Astrocyte (in vitro differentiated cells and primary cell): Measurements from ENCODE around the gene TNFRSF1A. TPM values are rescaled to one million over a fixed set of nuclear protein-coding genes. Genes with fewer than 3 reads are reported as not detected.

Experiments
- DNase-seq: peaks from one replicate; pipeline ENCODE4 v3.0.0-alpha.2; 2010; ENCODE audit warnings: low read depth
- FAIRE-seq: peaks from 2 replicates; lab custom pipeline; 2011; peaks lifted over from hg19 to GRCh38; lab: Jason Lieb, UNC
- H2AFZ ChIP-seq: 2 replicates; pipeline ENCODE4 v1.6.0; 2012; ENCODE audit warnings: low read depth, low read length, inconsistent platforms
- H3K27ac ChIP-seq: 2 replicates; pipeline ENCODE4 v1.5.1; 2011; ENCODE audit warnings: low read depth, low read length, inconsistent platforms
- H3K27me3 ChIP-seq: 2 replicates; pipeline ENCODE4 v1.6.0; 2011; ENCODE audit warnings: low read length, inconsistent platforms; ENCODE audit not compliant: insufficient read depth
- H3K36me3 ChIP-seq: 2 replicates; pipeline ENCODE4 v1.5.1; 2011; ENCODE audit warnings: low read length, inconsistent platforms; ENCODE audit not compliant: insufficient read depth
- H3K4me1 ChIP-seq: 2 replicates; pipeline ENCODE4 v1.5.1; 2011; ENCODE audit warnings: low read length, inconsistent platforms; ENCODE audit not compliant: insufficient read depth
- H3K4me2 ChIP-seq: 2 replicates; pipeline ENCODE4 v1.6.0; 2012; ENCODE audit warnings: low read length, inconsistent platforms
- H3K4me3 ChIP-seq: 2 replicates; pipeline ENCODE4 v1.5.1; 2011; ENCODE audit warnings: low read depth, mild to moderate bottlenecking, low read length, inconsistent platforms; ENCODE audit not compliant: insufficient read depth
- H3K79me2 ChIP-seq: 2 replicates; pipeline ENCODE4 v1.6.0; 2012; ENCODE audit warnings: mild to moderate bottlenecking, low read length, inconsistent platforms; ENCODE audit not compliant: insufficient read depth
- H3K9ac ChIP-seq: 2 replicates; pipeline ENCODE4 v1.6.0; 2012; ENCODE audit warnings: mild to moderate bottlenecking, low read length, inconsistent platforms
- H3K9me3 ChIP-seq: 2 replicates; pipeline ENCODE4 v1.5.1; 2012; ENCODE audit warnings: low read depth, mild to moderate bottlenecking, low read length, inconsistent platforms; ENCODE audit not compliant: insufficient read depth
- H4K20me1 ChIP-seq: 2 replicates; pipeline ENCODE4 v1.6.0; 2012; ENCODE audit warnings: low read length, inconsistent platforms; ENCODE audit not compliant: insufficient read depth
- H3K27ac Mint-ChIP-seq: one replicate; pipeline ENCODE4 v1.8.0; 2021; ENCODE audit warnings: mild to moderate bottlenecking, mixed read lengths; ENCODE audit not compliant: unreplicated experiment
- H3K27me3 Mint-ChIP-seq: one replicate; pipeline ENCODE4 v1.8.0; 2021; ENCODE audit warnings: low read depth, mixed read lengths; ENCODE audit not compliant: unreplicated experiment
- H3K36me3 Mint-ChIP-seq: one replicate; pipeline ENCODE4 v1.8.0; 2021; ENCODE audit warnings: low read depth, mixed read lengths; ENCODE audit not compliant: unreplicated experiment
- H3K4me1 Mint-ChIP-seq: one replicate; pipeline ENCODE4 v1.8.0; 2021; ENCODE audit warnings: low read depth, mixed read lengths; ENCODE audit not compliant: unreplicated experiment
- H3K4me3 Mint-ChIP-seq: one replicate; pipeline ENCODE4 v1.8.0; 2021; ENCODE audit warnings: mild to moderate bottlenecking, moderate library complexity, mixed read lengths; ENCODE audit not compliant: unreplicated experiment
- H3K9me3 Mint-ChIP-seq: one replicate; pipeline ENCODE4 v1.8.0; 2021; ENCODE audit warnings: mild to moderate bottlenecking, mixed read lengths; ENCODE audit not compliant: unreplicated experiment
- CTCF ChIP-seq: IDR thresholded peaks from 2 replicates; pipeline ENCODE4 v1.5.1; 2011; ENCODE audit warnings: low read depth, mild to moderate bottlenecking, inconsistent platforms, low read length, moderate library complexity; ENCODE audit not compliant: insufficient read depth
- EZH2 ChIP-seq: IDR thresholded peaks from 2 replicates; pipeline ENCODE4 v1.6.1; 2012; ENCODE audit warnings: mild to moderate bottlenecking, low read length, inconsistent platforms; ENCODE audit not compliant: insufficient read depth
- total RNA-seq: library from RNA; stranded (reverse); gene quantifications from 2 replicates; pipeline ENCODE4 v1.2.1, GENCODE V29; 2021

The TNFRSF1A gene
- total RNA-seq, 1 donor from 2014 or later: 118 TPM

DNA sequence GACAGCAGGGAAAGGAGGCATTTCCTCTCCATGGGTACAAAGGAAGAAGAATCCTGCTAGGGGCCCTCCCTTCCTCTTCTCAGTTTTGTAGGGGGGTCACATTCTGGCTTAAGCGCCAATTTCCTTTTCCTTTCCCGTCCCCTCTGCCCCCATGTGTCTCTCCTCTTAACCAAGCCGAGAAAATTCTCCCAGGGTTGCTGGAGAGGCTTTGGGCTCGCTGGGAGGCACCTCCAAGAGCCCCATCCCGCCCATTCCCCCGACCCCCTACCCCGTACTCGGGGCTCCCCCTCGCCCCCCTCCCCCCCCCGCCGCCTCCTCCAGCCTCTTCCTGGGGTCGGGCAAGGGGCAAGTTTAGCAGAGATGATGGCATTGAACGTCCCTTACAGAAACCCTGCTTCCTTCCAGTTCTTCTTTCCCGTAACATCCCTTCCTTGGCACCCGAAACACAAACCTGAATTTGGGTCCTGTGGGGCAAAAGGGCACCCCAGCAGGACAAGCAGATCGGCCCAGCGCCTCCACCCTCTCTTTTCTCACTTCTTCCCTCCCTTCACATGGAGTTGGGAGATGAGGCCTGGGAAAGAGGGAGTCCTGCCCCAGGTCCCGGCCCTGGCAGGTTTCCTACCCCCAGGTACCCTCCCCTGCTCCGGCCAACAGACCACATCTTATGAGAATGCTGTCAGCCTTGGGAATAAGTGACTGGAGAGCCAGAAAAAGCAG lies 17.7 kb downstream of the TNFRSF1A start:
- Histone ChIP-seq H3K27me3 (no peaks in the 10 kb centered on the region), H3K4me1 (peaks cover 19% of the 10 kb centered on the region), H3K79me2 (no peaks in the 10 kb centered on the region), H3K4me2 (peak overlapping the region; percentile 67), H3K9ac (peak overlapping the region; percentile 69), H2AFZ (no peak overlapping the region), H4K20me1 (peaks cover 22% of the 10 kb centered on the region), H3K9me3 (no peaks in the 10 kb centered on the region), H3K27ac (peak overlapping the region; percentile 73), H3K36me3 (peaks cover 11% of the 10 kb centered on the region), H3K4me3 (no peak overlapping the region)
- no peak for TF ChIP-seq CTCF
- no peak for TF ChIP-seq EZH2
- H3K27ac Mint-ChIP-seq: peak overlapping the region; percentile 87
- no peaks in the 10 kb centered on the region for H3K9me3 Mint-ChIP-seq
- H3K4me1 Mint-ChIP-seq: peaks cover 32% of the 10 kb centered on the region
- DNase-seq (no peak), FAIRE-seq (no peak)
- H3K27me3 Mint-ChIP-seq: peaks cover 3% of the 10 kb centered on the region
- peaks cover 17% of the 10 kb centered on the region for H3K36me3 Mint-ChIP-seq
- peak overlapping the region; percentile 54 for H3K4me3 Mint-ChIP-seq

DNA sequence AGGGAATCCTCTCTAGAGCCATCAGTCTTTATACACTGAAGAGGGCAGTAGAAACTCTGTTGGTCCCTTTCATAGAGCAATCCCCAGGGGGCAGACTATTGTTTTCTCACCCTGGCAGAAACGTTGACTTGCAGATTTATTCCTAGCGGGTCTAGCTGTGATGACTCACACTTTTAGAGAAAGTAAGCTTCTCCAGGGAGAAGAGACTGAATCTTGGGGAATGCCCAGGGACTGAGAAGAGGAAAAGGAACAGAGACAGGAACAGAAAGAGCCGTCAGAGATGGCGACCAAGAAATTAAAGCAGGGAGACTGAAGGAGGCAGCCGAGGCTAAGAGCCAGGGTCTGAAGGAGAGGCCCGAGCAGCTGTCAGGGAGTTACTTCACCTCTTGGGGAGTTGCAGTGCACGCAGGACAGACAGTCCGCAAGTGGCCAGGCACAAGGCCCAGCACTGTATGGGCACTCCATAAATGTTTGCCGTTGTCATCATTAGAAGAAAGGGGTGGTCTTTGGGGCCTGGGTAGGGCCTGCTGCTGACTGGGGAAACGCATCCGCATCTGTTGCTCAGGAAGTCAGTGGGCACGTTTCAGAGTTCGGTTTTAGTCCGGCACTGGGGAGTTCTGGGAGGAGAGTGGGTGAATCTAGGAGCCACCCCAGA lies 18.4 kb downstream of the TNFRSF1A start:
- H3K4me1 Mint-ChIP-seq: peaks cover 32% of the 10 kb centered on the region
- Histone ChIP-seq H3K27ac (peak overlapping the region; percentile 73), H3K4me3 (no peak overlapping the region), H2AFZ (peak overlapping the region; percentile 32), H3K27me3 (no peaks in the 10 kb centered on the region), H3K9me3 (no peaks in the 10 kb centered on the region), H3K4me1 (peaks cover 19% of the 10 kb centered on the region), H3K9ac (peak overlapping the region; percentile 69), H3K79me2 (no peaks in the 10 kb centered on the region), H4K20me1 (peaks cover 18% of the 10 kb centered on the region), H3K36me3 (peaks cover 7% of the 10 kb centered on the region), H3K4me2 (peak overlapping the region; percentile 67)
- peaks cover 3% of the 10 kb centered on the region for H3K27me3 Mint-ChIP-seq
- TF ChIP-seq EZH2: no peak
- peak; percentile 73 for TF ChIP-seq CTCF
- peaks cover 13% of the 10 kb centered on the region for H3K36me3 Mint-ChIP-seq
- H3K27ac Mint-ChIP-seq: peak overlapping the region; percentile 86
- FAIRE-seq: peak; percentile 52
- DNase-seq: peak; percentile 88
- no peaks in the 10 kb centered on the region for H3K9me3 Mint-ChIP-seq
- H3K4me3 Mint-ChIP-seq: peak overlapping the region; percentile 68
